ENCODE results near the gene PCGF2. TPM values are rescaled to one million over a fixed set of nuclear protein-coding genes. Genes with fewer than 3 reads are reported as not detected.
A peak's percentile ranks its signal among the peaks of the same experiment; 100 is the strongest.

The PCGF2 gene
- total and polyA plus RNA-seq, 10 of the 15 experiments (the other 5 are each of a cell fraction or from before 2014, with no cell fraction given) = 2.7 to 35.6 (median 7.2) TPM

DNA sequence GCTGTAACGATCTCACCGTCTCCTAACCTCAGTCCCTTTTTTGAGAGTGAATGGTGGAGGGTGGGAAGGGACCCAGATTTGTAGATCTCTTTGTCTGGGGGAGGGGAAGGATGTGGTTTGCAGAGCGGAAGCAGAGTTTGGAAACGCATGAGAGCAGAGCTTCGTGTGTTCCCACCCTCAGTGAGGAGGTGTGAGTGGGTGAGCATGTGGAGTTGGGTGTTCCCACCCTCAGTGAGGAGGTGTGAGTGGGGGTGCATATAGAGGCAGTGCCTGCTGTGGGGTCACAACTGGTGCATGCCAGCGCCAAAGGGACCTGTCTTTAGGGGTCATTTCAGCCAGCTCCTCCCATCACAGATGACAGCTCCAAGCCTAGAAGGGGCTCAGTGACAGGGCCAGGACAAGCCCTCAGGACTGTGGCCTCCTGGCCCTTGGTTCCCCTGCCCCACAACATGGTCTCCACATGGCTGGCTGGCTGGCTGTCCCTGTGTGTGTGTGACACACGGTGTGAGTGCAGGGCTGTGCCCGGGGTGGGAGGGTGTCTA is 19.8 kb downstream of the PCGF2 start:
- Histone ChIP-seq H3K9me3 (replicated peaks; ENCODE audit: control insufficient read depth, insufficient read depth, low read length) (no peaks in the 10 kb centered on the region; the same call in 2 of the 3 replicates), H3K4me1 (ENCODE audit: control insufficient read depth, insufficient read depth, low read length) (peaks cover 38% of the 10 kb centered on the region), H3K4me2 (ENCODE audit: control insufficient read depth, insufficient read depth) (peak overlapping the region; percentile 59), H3K4me3 (no peak overlapping the region), H3K79me2 (ENCODE audit: control insufficient read depth, insufficient read depth, low read length) (peaks cover 13% of the 10 kb centered on the region), H2AFZ (ENCODE audit: control insufficient read depth, low read depth, low read length) (peak overlapping the region; percentile 23; the same call in 1 of the 2 replicates), H3K36me3 (ENCODE audit: control insufficient read depth in 2 of 2, insufficient read depth in 2 of 2, low read length in 1 of 2) (peaks cover 0 to 5% of the 10 kb centered on the region in 2 experiments; a peak in 3 of 4 replicates), H3K27ac (ENCODE audit: control insufficient read depth, insufficient read depth) (peak overlapping the region; percentile 73), H4K20me1 (ENCODE audit: control insufficient read depth, insufficient read depth) (no peaks in the 10 kb centered on the region), H3K9ac (ENCODE audit: control insufficient read depth, insufficient read depth, low read length) (no peak overlapping the region), H3K27me3 (replicated peaks in 1 of 2; ENCODE audit: control insufficient read depth in 2 of 2, insufficient read depth in 2 of 2, low read length in 1 of 2) (no peaks in the 10 kb centered on the region)
- SMC1A ChIA-PET (ENCODE audit: uncharacterized antibody, unreplicated experiment) = interaction anchor here (0.8 to 2.9 kb wide), 6 partner anchors 9 to 51 kb away, joined by 3 to 12 read pairs (median 4); no protein-coding TSS in a partner anchor
- RAD21 ChIA-PET (ENCODE audit: unreplicated experiment) = interaction anchor here (0.8 to 1.5 kb wide), 3 partner anchors 22 to 71 kb away, joined by 3 to 7 read pairs (median 3); partner anchors contain the start of gene PIP4K2B
- DNase-seq (ENCODE audit: low read depth, low spot score) (peak; percentile 69), ATAC-seq (no peak), FAIRE-seq (no peak)
- intact Hi-C loops (cut with micrococcal nuclease; ENCODE audit: unreplicated experiment) (no loop called here), in situ Hi-C loops (cut with MboI) (no loop called here)
- no TSS peak for BruUV-seq (replicated peaks)
- POLR2A ChIA-PET = interaction anchor here (0.5 to 2.2 kb wide), 6 partner anchors 10 to 440 kb away, joined by 3 to 9 read pairs (median 4); no protein-coding TSS in a partner anchor
- 12% methylated on average over 8 of the region's 8 CpGs for WGBS (ENCODE audit: insufficient coverage, insufficient replicate concordance, low lambda C conversion rate, missing lambda C conversion rate)
- CTCF ChIA-PET = interaction anchor here (0.7 to 3.6 kb wide), 6 partner anchors 22 to 170 kb away, joined by 3 to 36 read pairs (median 4); partner anchors contain the start of gene EPOP
- TF ChIP-seq, protein P1, sequence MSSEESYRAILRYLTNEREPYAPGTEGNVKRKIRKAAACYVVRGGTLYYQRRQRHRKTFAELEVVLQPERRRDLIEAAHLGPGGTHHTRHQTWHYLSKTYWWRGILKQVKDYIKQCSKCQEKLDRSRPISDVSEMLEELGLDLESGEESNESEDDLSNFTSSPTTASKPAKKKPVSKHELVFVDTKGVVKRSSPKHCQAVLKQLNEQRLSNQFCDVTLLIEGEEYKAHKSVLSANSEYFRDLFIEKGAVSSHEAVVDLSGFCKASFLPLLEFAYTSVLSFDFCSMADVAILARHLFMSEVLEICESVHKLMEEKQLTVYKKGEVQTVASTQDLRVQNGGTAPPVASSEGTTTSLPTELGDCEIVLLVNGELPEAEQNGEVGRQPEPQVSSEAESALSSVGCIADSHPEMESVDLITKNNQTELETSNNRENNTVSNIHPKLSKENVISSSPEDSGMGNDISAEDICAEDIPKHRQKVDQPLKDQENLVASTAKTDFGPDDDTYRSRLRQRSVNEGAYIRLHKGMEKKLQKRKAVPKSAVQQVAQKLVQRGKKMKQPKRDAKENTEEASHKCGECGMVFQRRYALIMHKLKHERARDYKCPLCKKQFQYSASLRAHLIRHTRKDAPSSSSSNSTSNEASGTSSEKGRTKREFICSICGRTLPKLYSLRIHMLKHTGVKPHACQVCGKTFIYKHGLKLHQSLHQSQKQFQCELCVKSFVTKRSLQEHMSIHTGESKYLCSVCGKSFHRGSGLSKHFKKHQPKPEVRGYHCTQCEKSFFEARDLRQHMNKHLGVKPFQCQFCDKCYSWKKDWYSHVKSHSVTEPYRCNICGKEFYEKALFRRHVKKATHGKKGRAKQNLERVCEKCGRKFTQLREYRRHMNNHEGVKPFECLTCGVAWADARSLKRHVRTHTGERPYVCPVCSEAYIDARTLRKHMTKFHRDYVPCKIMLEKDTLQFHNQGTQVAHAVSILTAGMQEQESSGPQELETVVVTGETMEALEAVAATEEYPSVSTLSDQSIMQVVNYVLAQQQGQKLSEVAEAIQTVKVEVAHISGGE (CRISPR knock-in tag; IDR thresholded peaks at IDR 0.05) = no peak
- no peak for TF ChIP-seq RELA (IDR thresholded peaks at IDR 0.05; ENCODE audit: borderline replicate concordance, partially characterized antibody)
- TF ChIP-seq, protein P2, sequence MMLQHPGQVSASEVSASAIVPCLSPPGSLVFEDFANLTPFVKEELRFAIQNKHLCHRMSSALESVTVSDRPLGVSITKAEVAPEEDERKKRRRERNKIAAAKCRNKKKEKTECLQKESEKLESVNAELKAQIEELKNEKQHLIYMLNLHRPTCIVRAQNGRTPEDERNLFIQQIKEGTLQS (IDR thresholded peaks at IDR 0.05; ENCODE audit: borderline replicate concordance, extremely low read depth, low read depth, low read length) = no peak
- TF ChIP-seq, protein P3, sequence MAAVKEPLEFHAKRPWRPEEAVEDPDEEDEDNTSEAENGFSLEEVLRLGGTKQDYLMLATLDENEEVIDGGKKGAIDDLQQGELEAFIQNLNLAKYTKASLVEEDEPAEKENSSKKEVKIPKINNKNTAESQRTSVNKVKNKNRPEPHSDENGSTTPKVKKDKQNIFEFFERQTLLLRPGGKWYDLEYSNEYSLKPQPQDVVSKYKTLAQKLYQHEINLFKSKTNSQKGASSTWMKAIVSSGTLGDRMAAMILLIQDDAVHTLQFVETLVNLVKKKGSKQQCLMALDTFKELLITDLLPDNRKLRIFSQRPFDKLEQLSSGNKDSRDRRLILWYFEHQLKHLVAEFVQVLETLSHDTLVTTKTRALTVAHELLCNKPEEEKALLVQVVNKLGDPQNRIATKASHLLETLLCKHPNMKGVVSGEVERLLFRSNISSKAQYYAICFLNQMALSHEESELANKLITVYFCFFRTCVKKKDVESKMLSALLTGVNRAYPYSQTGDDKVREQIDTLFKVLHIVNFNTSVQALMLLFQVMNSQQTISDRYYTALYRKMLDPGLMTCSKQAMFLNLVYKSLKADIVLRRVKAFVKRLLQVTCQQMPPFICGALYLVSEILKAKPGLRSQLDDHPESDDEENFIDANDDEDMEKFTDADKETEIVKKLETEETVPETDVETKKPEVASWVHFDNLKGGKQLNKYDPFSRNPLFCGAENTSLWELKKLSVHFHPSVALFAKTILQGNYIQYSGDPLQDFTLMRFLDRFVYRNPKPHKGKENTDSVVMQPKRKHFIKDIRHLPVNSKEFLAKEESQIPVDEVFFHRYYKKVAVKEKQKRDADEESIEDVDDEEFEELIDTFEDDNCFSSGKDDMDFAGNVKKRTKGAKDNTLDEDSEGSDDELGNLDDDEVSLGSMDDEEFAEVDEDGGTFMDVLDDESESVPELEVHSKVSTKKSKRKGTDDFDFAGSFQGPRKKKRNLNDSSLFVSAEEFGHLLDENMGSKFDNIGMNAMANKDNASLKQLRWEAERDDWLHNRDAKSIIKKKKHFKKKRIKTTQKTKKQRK (IDR thresholded peaks at IDR 0.05; ENCODE audit: low read depth, low read length) = no peak
- TF ChIP-seq BMI1 (IDR thresholded peaks at IDR 0.05; ENCODE audit: borderline replicate concordance) = no peak
- no peak for TF ChIP-seq CHD4 (IDR thresholded peaks at IDR 0.05)
- TF ChIP-seq BACH1 (IDR thresholded peaks at IDR 0.05; ENCODE audit: borderline replicate concordance) = no peak
- TF ChIP-seq MEF2A (IDR thresholded peaks at IDR 0.05; ENCODE audit: insufficient read depth, low read depth, low read length) = 0 out of 2 replicates have a peak, but pooled peaks have one; percentile 29
- TF ChIP-seq, protein P4, sequence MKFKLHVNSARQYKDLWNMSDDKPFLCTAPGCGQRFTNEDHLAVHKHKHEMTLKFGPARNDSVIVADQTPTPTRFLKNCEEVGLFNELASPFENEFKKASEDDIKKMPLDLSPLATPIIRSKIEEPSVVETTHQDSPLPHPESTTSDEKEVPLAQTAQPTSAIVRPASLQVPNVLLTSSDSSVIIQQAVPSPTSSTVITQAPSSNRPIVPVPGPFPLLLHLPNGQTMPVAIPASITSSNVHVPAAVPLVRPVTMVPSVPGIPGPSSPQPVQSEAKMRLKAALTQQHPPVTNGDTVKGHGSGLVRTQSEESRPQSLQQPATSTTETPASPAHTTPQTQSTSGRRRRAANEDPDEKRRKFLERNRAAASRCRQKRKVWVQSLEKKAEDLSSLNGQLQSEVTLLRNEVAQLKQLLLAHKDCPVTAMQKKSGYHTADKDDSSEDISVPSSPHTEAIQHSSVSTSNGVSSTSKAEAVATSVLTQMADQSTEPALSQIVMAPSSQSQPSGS (IDR thresholded peaks at IDR 0.05; ENCODE audit: low read length) = 0 out of 2 replicates have a peak, but pooled peaks have one; percentile 12
- TF ChIP-seq YY1 (IDR thresholded peaks at IDR 0.05; ENCODE audit: low read depth, low read length) = no peak
- no peak for TF ChIP-seq DPF2 (IDR thresholded peaks at IDR 0.05)
- TF ChIP-seq POLR2AphosphoS2 (IDR thresholded peaks at IDR 0.05; ENCODE audit: low read depth, low read length) = no peak
- peak; percentile 17 for TF ChIP-seq MEF2B (IDR thresholded peaks at IDR 0.05; ENCODE audit: partially characterized antibody, poor library complexity, severe bottlenecking)
- TF ChIP-seq NFYB (IDR thresholded peaks at IDR 0.05; ENCODE audit: insufficient read depth, low read depth, low read length) = no peak
- no peak for TF ChIP-seq IRF4 (IDR thresholded peaks at IDR 0.05; ENCODE audit: low read depth, low read length)

All from GM12878 (cell line).